Erythroblast (primary cell): ENCODE measurements around the gene UBE2E2.

Experiments used
- GATA1 ChIP-seq: IDR thresholded peaks from 2 replicates; pipeline ENCODE4 v1.6.1; 2011; ENCODE audit warnings: low read depth, mild to moderate bottlenecking, control low read depth, low read length, moderate library complexity
- POLR2A ChIP-seq: IDR thresholded peaks from 2 replicates; pipeline ENCODE4 v1.6.1; 2011; ENCODE audit warnings: mild to moderate bottlenecking, low read length

- no peak for TF ChIP-seq POLR2A
- no peak for TF ChIP-seq GATA1
These were observed 117.8 kb downstream of the UBE2E2 start for GRCh38 chr3:23320586-23321570.
